Smooth muscle cell (in vitro differentiated cells): Measurements from ENCODE around the gene KIF6. TPM values are rescaled to one million over a fixed set of nuclear protein-coding genes. Genes with fewer than 3 reads are reported as not detected.

Experiments
- DNase-seq: peaks from one replicate; lab custom pipeline; 2025; ENCODE audit not compliant: unreplicated experiment; lab: John Stamatoyannopoulos, UW
- H2AFZ ChIP-seq: fragments of 200-600 bp; sonication (generic); 2 replicates; pipeline ENCODE4 v1.6.0; 2016; ENCODE audit warnings: antibody characterized with exemption, low read depth, mild to moderate bottlenecking
- H3F3A ChIP-seq: fragments of 200-600 bp; sonication (generic); 2 replicates; pipeline ENCODE4 v1.6.0; 2017; ENCODE audit warnings: antibody characterized with exemption, low read depth
- H3K27ac ChIP-seq: fragments of 200-600 bp; sonication (generic); 2 replicates; pipeline ENCODE4 v1.5.1; 2016; ENCODE audit warnings: low read depth, mild to moderate bottlenecking
- H3K27me3 ChIP-seq: fragments of 200-600 bp; sonication (generic); 2 replicates; pipeline ENCODE4 v1.6.1; 2016; ENCODE audit warnings: low read depth, mild to moderate bottlenecking
- H3K36me3 ChIP-seq: fragments of 200-600 bp; sonication (generic); 2 replicates; pipeline ENCODE4 v1.5.1; 2016; ENCODE audit warnings: low read depth
- H3K4me1 ChIP-seq: fragments of 200-600 bp; sonication (generic); 2 replicates; pipeline ENCODE4 v1.5.1; 2016; ENCODE audit warnings: low read depth
- H3K4me2 ChIP-seq: fragments of 200-600 bp; sonication (generic); 2 replicates; pipeline ENCODE4 v1.6.0; 2016; ENCODE audit warnings: mild to moderate bottlenecking
- H3K4me3 ChIP-seq: fragments of 200-600 bp; sonication (generic); 2 replicates; pipeline ENCODE4 v1.5.1; 2016; ENCODE audit warnings: mild to moderate bottlenecking
- H3K79me2 ChIP-seq: fragments of 200-600 bp; sonication (generic); 2 replicates; pipeline ENCODE4 v1.6.0; 2016; ENCODE audit warnings: low read depth, mild to moderate bottlenecking
- H3K9ac ChIP-seq: fragments of 200-600 bp; sonication (generic); 2 replicates; pipeline ENCODE4 v1.6.0; 2016; ENCODE audit warnings: low read depth
- H3K9me3 ChIP-seq: fragments of 200-600 bp; sonication (generic); replicated peaks from 2 replicates; pipeline ENCODE4 v1.5.1; 2016; ENCODE audit warnings: low read depth
- H4K20me1 ChIP-seq: fragments of 200-600 bp; sonication (generic); 2 replicates; pipeline ENCODE4 v1.6.0; 2016; ENCODE audit warnings: low read depth
- WGBS: methylation state at CpG from one replicate; pipeline ENCODE4 v1.1.7; 2016; ENCODE audit warnings: low lambda C conversion rate; 5-methylcytosine and 5-hydroxymethylcytosine counted together
- polyA plus RNA-seq: library from polyadenylated mRNA; unstranded; fragments of >200 nt; fragmentation: Nextera tagmentation; extraction: Ambion mirVana; gene quantifications from 2 replicates; pipeline ENCODE4 v1.2.1, GENCODE V29; 2016
- total RNA-seq: library from RNA; depleted of rRNA; stranded (reverse); fragments of >200 nt; gene quantifications from 2 replicates; pipeline ENCODE4 v1.2.3, GENCODE V29; 2014
- TF ChIP-seq, protein P1 (sequence below): fragments of 200-600 bp; sonication (generic); IDR thresholded peaks from 2 replicates; pipeline ENCODE4 v1.5.1; 2017; ENCODE audit warnings: borderline replicate concordance, mild to moderate bottlenecking, antibody characterized with exemption; ENCODE audit not compliant: insufficient read depth, poor library complexity, severe bottlenecking

Gene KIF6
- total and polyA plus RNA-seq, 2 experiments from 2014 or later, result 1.1 to 1.5 TPM

DNA sequence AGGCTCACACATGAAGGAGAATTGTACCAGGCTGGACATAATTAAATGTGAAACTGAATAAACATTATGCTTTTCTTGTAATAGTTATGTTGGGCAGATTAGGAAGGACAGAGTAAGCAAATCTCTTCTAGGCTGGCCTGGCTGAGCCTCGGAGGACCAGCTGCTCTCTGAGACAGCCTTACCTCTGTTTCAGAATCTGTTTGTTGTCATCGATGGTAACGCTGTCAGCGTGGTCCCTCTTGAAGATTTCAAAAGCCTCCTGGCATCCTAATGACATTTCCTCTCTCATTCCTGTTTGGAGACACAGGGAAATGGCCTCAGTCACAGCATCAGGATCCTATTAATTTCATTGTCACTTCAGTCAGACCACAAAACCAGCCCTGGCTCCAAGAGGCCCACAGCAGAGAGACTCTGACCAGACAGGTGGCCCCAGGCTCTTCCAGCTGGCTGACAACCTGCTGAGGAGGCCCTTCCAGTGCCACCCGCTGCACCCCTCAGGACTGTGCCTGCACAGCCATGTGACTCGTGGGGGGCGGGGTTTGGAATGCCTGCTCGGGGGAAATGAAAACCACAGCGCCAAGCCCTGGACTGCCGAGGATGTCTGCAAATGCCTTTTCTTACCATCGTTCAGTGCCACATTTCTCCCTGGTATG, 294.2 kb downstream of the KIF6 start:
- Histone ChIP-seq H3F3A (peaks cover 5% of the 10 kb centered on the region), H3K9me3 (no peaks in the 10 kb centered on the region), H3K27me3 (no peaks in the 10 kb centered on the region), H3K4me1 (peaks cover 4% of the 10 kb centered on the region), H2AFZ (no peak overlapping the region), H3K79me2 (no peaks in the 10 kb centered on the region), H4K20me1 (no peaks in the 10 kb centered on the region), H3K36me3 (no peaks in the 10 kb centered on the region), H3K27ac (peak overlapping the region; percentile 22), H3K4me2 (peak overlapping the region; percentile 17), H3K4me3 (no peak overlapping the region), H3K9ac (no peak overlapping the region)
- TF ChIP-seq, protein P1, sequence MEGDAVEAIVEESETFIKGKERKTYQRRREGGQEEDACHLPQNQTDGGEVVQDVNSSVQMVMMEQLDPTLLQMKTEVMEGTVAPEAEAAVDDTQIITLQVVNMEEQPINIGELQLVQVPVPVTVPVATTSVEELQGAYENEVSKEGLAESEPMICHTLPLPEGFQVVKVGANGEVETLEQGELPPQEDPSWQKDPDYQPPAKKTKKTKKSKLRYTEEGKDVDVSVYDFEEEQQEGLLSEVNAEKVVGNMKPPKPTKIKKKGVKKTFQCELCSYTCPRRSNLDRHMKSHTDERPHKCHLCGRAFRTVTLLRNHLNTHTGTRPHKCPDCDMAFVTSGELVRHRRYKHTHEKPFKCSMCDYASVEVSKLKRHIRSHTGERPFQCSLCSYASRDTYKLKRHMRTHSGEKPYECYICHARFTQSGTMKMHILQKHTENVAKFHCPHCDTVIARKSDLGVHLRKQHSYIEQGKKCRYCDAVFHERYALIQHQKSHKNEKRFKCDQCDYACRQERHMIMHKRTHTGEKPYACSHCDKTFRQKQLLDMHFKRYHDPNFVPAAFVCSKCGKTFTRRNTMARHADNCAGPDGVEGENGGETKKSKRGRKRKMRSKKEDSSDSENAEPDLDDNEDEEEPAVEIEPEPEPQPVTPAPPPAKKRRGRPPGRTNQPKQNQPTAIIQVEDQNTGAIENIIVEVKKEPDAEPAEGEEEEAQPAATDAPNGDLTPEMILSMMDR, result no peak
- WGBS, result 19% methylated on average over 11 of the region's 11 CpGs
- DNase-seq, result no peak

DNA sequence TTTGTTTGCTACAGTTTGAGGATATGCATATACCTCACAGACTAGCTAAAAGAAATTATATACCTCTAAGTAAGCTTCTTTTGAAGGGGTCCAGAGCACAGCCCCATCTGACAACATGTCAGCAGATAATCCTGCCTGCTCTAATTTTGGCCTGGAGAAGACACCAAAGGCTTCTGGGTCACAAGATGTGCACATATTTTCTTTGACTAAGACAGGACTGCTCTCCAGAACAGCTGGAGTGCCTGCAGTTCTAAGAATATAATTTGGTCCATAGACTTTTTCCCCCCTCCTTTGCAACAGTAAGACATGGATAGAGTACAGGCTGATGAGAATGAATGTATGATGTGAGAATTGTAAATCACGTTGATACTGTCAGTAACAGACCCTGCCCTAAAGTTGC, 294.8 kb downstream of the KIF6 start:
- Histone ChIP-seq H3K27me3 (no peaks in the 10 kb centered on the region), H3K9ac (no peak overlapping the region), H2AFZ (peak overlapping the region; percentile 31), H3K36me3 (no peaks in the 10 kb centered on the region), H4K20me1 (no peaks in the 10 kb centered on the region), H3F3A (peaks cover 5% of the 10 kb centered on the region), H3K4me1 (peaks cover 4% of the 10 kb centered on the region), H3K4me2 (peak overlapping the region; percentile 17), H3K27ac (peak overlapping the region; percentile 22), H3K79me2 (no peaks in the 10 kb centered on the region), H3K4me3 (no peak overlapping the region), H3K9me3 (no peaks in the 10 kb centered on the region)
- 81% methylated on average over 1 of the region's 1 CpG for WGBS
- DNase-seq, result no peak
- TF ChIP-seq, protein P1, result no peak

DNA sequence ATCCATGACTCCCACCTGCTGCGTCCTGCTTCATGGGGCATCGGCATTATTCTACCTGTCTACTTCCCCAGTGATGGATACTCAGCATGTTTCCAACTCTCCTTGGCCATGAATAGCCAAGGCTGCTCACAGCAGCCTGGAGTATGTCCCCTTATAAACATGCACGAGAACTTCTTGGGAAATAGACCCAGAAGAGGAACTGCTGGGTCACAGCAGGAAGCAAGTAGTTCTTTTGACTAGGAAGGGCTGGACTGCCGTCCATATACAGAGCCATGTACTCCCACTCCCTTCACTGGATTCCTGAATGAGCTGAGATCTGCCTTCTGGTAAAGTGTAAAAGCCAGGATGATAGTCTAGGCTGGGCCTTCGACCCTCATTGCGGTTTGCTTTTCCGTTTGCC, 296.4 kb downstream of the KIF6 start:
- DNase-seq, result no peak
- 91% methylated on average over 7 of the region's 7 CpGs for WGBS
- peaks cover 4% of the 10 kb centered on the region for H3K4me1 ChIP-seq

More for the DNA sequence above, 296.4 kb downstream of the KIF6 start:
- H3K4me2 ChIP-seq, result no peak overlapping the region
- H3K27me3 ChIP-seq, result no peaks in the 10 kb centered on the region
- no peaks in the 10 kb centered on the region for H3K79me2 ChIP-seq
- no peaks in the 10 kb centered on the region for H3K36me3 ChIP-seq
- H3K9me3 ChIP-seq, result no peaks in the 10 kb centered on the region
- no peak overlapping the region for H3K9ac ChIP-seq
- H3K27ac ChIP-seq, result no peak overlapping the region
- TF ChIP-seq, protein P1, result no peak
- H2AFZ ChIP-seq, result no peak overlapping the region
- no peak overlapping the region for H3K4me3 ChIP-seq
- peaks cover 5% of the 10 kb centered on the region for H3F3A ChIP-seq
- H4K20me1 ChIP-seq, result no peaks in the 10 kb centered on the region
